Measurements from ENCODE around the gene DLGAP1.

- TF ChIP-seq CTCF (conservative IDR thresholded peaks at IDR 0.05; ENCODE audit: low read depth, low read length): no peak
- TF ChIP-seq MAZ (IDR thresholded peaks at IDR 0.05; ENCODE audit: borderline replicate concordance, low read depth, low read length): no peak
- no peak for TF ChIP-seq POLR2A (IDR thresholded peaks at IDR 0.05; ENCODE audit: low read depth, low read length)
- TF ChIP-seq RAD21 (IDR thresholded peaks at IDR 0.05; ENCODE audit: low read length): no peak
- TF ChIP-seq MAFK (IDR thresholded peaks at IDR 0.05; ENCODE audit: low read depth, low read length): no peak
- no peak for TF ChIP-seq SMC3 (IDR thresholded peaks at IDR 0.05; ENCODE audit: low read depth, low read length)
- TF ChIP-seq BHLHE40 (IDR thresholded peaks at IDR 0.05; ENCODE audit: low read depth, low read length): no peak
These were observed 635.1 kb downstream of the DLGAP1 start for GRCh38 chr18:3819961-3820360.
